Adrenal gland (tissue), 12 donors: Measurements from ENCODE around the gene CFAP221. TPM values are rescaled to one million over a fixed set of nuclear protein-coding genes. Genes with fewer than 3 reads are reported as not detected.

Experiments
- DNase-seq, 7 donors: peaks; one replicate each; pipeline ENCODE4 v3.0.0-alpha.2; 2019 to 2020
- H3K27ac ChIP-seq, 5 donors: fragments of 200-600 bp; sonication (generic) in 4 of 5; 1 replicate in 3 of 5; 2 replicates in 2 of 5; pipeline versions ENCODE4 v1.5.1 to v1.8.0; 2016 to 2020; ENCODE audit warnings: mild to moderate bottlenecking in 1 of 5
- H3K27me3 ChIP-seq: fragments of 200-600 bp; 2 replicates; pipeline ENCODE4 v1.8.0; 2021
- H3K36me3 ChIP-seq, 2 donors: fragments of 200-600 bp; replicated peaks in 1 of 2; 1 replicate in 1 of 2; 2 replicates in 1 of 2; pipeline versions ENCODE4 v1.5.1 to v1.8.0; 2018 to 2022
- H3K4me1 ChIP-seq, 2 donors: fragments of 200-600 bp; replicated peaks in 1 of 2; 1 replicate in 1 of 2; 2 replicates in 1 of 2; pipeline versions ENCODE4 v1.5.1 to v1.8.0; 2018 to 2021
- H3K4me3 ChIP-seq, 4 donors: fragments of 200-600 bp; sonication (generic) in 3 of 4; one replicate each; pipeline ENCODE4 v1.5.1; 2016 to 2018
- H3K9me3 ChIP-seq, 3 donors: fragments of 200-600 bp; sonication (generic) in 1 of 3; replicated peaks in 1 of 3; 1 replicate in 2 of 3; 2 replicates in 1 of 3; pipeline versions ENCODE4 v1.5.1 to v1.8.0; 2016 to 2021
- CTCF ChIP-seq, 6 experiments: fragments of 450-650 bp in 4 of 6; fragments of 200-600 bp in 2 of 6; sonication (generic) in 1 of 6; IDR thresholded peaks; 1 replicate in 5 of 6; 2 replicates in 1 of 6; pipeline versions ENCODE4 v1.5.1 to v1.8.0; 2016 to 2021; ENCODE audit warnings: antibody characterized with exemption in 6 of 6, mild to moderate bottlenecking in 2 of 6, moderate library complexity in 1 of 6
- POLR2A ChIP-seq, 2 donors: fragments of 450-650 bp; IDR thresholded peaks; one replicate each; pipeline ENCODE4 v1.6.1; 2017; ENCODE audit warnings: antibody characterized with exemption in 2 of 2, mild to moderate bottlenecking in 2 of 2, moderate library complexity in 1 of 2
- WGBS, 4 donors: extraction: QIAGEN DNeasy Blood & Tissue Kit in 2 of 4; methylation state at CpG; one replicate each; pipeline versions ENCODE4 v1.1.5 to v1.1.7; 2013 to 2017; 5-methylcytosine and 5-hydroxymethylcytosine counted together
- intact Hi-C, 2 donors: fragments of 100-400 bp; cut with DNase I; formaldehyde crosslinking; loops; one replicate each; pipeline versions ENCODE4 v1.14.1 to v1.15.0; 2022 to 2023
- polyA plus RNA-seq, 3 donors: library from polyadenylated mRNA; stranded (reverse); fragments of 200-250 nt in 2 of 3; fragments of 350-450 nt in 1 of 3; fragmentation: Illumina TruSeq in 1 of 3; extraction: RNeasy Lipid Tissue Mini Kit (QIAGEN cat#74804) in 1 of 3; gene quantifications; one replicate each; pipeline ENCODE4 v1.2.3, GENCODE V29; 2013 to 2014
- total RNA-seq, 9 donors: library from RNA; depleted of rRNA in 4 of 9; stranded (reverse); fragments of >200 nt in 4 of 9; fragments of 120-200 nt in 1 of 9; fragmentation: NEBNext Ultra II Directional in 1 of 9; extraction: Animal tissue kit (Norgen Biotek cat#: 25700) in 1 of 9; gene quantifications; one replicate each; pipeline versions ENCODE4 v1.1.0 to v1.2.4, GENCODE V29; 2013 to 2023
- donor health status: healthy with polysubstance abuse.
- donor health status: Bipolar disorder and iron deficiency.
- donor health status: DM: yes; HTN: yes; CAD: no.
- donor health status: DM: no; HTN: no; CAD: no.
- donor health status: DM: no; HTN: no; CAD: no.
- donor health status: DM: yes; HTN: yes; CAD: no.

The CFAP221 gene
- total and polyA plus RNA-seq, 12 donors: 1.1 to 14.0 (median 4.4) TPM

GRCh38 chr2:119536211-119536610, 8.0 kb upstream of the CFAP221 start:
- no peaks in the 10 kb centered on the region for H3K36me3 ChIP-seq
- no peak overlapping the region for H3K4me3 ChIP-seq
- WGBS, 4 donors: 70 to 80% (median 76%) methylated on average over 6 of the region's 6 CpGs
- H3K4me1 ChIP-seq: no peaks in the 10 kb centered on the region
- intact Hi-C loops: no loop called here
- peaks cover 0 to 12% (median 0%) of the 10 kb centered on the region in 3 donors for H3K9me3 ChIP-seq
- H3K27ac ChIP-seq: no peak overlapping the region
- no peaks in the 10 kb centered on the region for H3K27me3 ChIP-seq
- TF ChIP-seq CTCF (IDR thresholded peaks at IDR 0.05): no peak
- TF ChIP-seq POLR2A (IDR thresholded peaks at IDR 0.05): no peak
- no peak for DNase-seq

GRCh38 chr2:119536707-119537106, 7.5 kb upstream of the CFAP221 start:
- WGBS, 4 donors: 67 to 89% (median 76%) methylated on average over 1 of the region's 1 CpG
- no peaks in the 10 kb centered on the region for H3K4me1 ChIP-seq
- intact Hi-C loops: no loop called here
- no peaks in the 10 kb centered on the region for H3K27me3 ChIP-seq
- no peaks in the 10 kb centered on the region for H3K36me3 ChIP-seq
- TF ChIP-seq CTCF (IDR thresholded peaks at IDR 0.05) (no peak), POLR2A (IDR thresholded peaks at IDR 0.05) (no peak)
- H3K27ac ChIP-seq: no peak overlapping the region
- no peak for DNase-seq
- no peak overlapping the region for H3K4me3 ChIP-seq
- peaks cover 0 to 12% (median 0%) of the 10 kb centered on the region in 3 donors for H3K9me3 ChIP-seq

DNA sequence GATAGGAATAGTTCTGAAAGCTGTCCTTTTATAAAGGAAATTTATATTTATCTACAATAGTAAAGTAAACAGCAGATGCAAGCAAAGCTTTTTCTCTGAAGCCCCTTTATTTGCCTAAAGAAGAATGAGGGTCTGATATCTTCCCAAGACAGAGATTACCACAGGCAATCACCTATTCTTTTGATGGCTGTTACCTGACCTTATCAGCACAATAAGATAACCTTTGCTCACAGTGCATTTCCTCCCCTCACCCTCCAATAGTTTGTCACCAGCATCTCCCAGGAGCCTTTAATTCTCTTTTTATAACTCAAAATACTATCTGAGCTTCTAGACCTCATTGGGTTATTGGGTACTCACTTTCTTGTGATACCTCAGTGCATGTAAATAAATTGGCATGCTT, 6.5 kb upstream of the CFAP221 start:
- H3K27ac ChIP-seq: no peak overlapping the region
- H3K4me3 ChIP-seq: no peak overlapping the region
- intact Hi-C loops: no loop called here
- H3K36me3 ChIP-seq: no peaks in the 10 kb centered on the region
- no peak for TF ChIP-seq POLR2A (IDR thresholded peaks at IDR 0.05)
- TF ChIP-seq CTCF (IDR thresholded peaks at IDR 0.05): no peak
- peaks cover 0 to 3% (median 0%) of the 10 kb centered on the region in 3 donors for H3K9me3 ChIP-seq
- no peaks in the 10 kb centered on the region for H3K27me3 ChIP-seq
- DNase-seq: no peak
- no peaks in the 10 kb centered on the region for H3K4me1 ChIP-seq

DNA sequence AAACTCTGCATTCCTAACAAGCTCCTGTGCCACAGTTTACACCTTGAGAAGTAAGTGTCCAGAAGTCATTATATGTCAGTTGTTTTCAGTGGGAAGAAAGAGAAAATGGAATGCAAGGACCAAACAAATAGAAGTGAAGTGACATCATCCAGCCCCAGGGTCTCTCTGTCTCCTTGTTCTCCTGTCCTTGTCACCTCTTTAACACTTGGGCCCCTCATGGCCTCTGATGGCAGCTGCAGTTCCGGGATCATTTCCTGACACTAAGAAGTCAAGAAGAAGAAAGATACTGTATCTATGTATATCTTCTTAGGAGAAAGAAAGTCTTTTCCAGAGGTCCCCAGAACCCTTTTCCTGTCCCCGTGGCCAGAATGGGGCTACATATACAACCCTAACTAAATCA, 2.8 kb upstream of the CFAP221 start:
- no peak for TF ChIP-seq CTCF (IDR thresholded peaks at IDR 0.05)
- no peak for TF ChIP-seq POLR2A (IDR thresholded peaks at IDR 0.05)
- H3K4me3 ChIP-seq: no peak overlapping the region
- H3K27ac ChIP-seq: no peak overlapping the region
- intact Hi-C loops: no loop called here
- no peaks in the 10 kb centered on the region for H3K27me3 ChIP-seq
- H3K4me1 ChIP-seq: peaks cover 0 to 10% of the 10 kb centered on the region in 2 donors
- H3K36me3 ChIP-seq: no peaks in the 10 kb centered on the region
- DNase-seq: no peak
- 71 to 81% (median 78%) methylated on average over 2 of the region's 2 CpGs for WGBS, 4 donors
- H3K9me3 ChIP-seq: no peaks in the 10 kb centered on the region
